T-helper 1 cell treated with Interleukin-12 subunit alpha and Interleukin-12 subunit beta and Interleukin-4 antibody, amounts not matched to agents 30 μg/mL and 1 μg/mL, for 36 hours (primary cell): Measurements from ENCODE around the gene AIF1L.
A peak's percentile ranks its signal among the peaks of the same experiment; 100 is the strongest.

Source experiments
- H3K27ac Mint-ChIP-seq: one replicate; pipeline ENCODE4 v1.8.0; 2021; ENCODE audit warnings: mild to moderate bottlenecking, mixed read lengths
- H3K27me3 Mint-ChIP-seq: one replicate; pipeline ENCODE4 v1.8.0; 2021; ENCODE audit warnings: low read depth, mixed read lengths
- H3K36me3 Mint-ChIP-seq: one replicate; pipeline ENCODE4 v1.8.0; 2021; ENCODE audit warnings: low read depth, mixed read lengths
- H3K4me1 Mint-ChIP-seq: one replicate; pipeline ENCODE4 v1.8.0; 2021; ENCODE audit warnings: low read depth, mixed read lengths
- H3K4me3 Mint-ChIP-seq: one replicate; pipeline ENCODE4 v1.8.0; 2021; ENCODE audit warnings: mild to moderate bottlenecking, moderate library complexity, mixed read lengths
- H3K9me3 Mint-ChIP-seq: one replicate; pipeline ENCODE4 v1.8.0; 2021; ENCODE audit warnings: mixed read lengths

The AIF1L gene

DNA sequence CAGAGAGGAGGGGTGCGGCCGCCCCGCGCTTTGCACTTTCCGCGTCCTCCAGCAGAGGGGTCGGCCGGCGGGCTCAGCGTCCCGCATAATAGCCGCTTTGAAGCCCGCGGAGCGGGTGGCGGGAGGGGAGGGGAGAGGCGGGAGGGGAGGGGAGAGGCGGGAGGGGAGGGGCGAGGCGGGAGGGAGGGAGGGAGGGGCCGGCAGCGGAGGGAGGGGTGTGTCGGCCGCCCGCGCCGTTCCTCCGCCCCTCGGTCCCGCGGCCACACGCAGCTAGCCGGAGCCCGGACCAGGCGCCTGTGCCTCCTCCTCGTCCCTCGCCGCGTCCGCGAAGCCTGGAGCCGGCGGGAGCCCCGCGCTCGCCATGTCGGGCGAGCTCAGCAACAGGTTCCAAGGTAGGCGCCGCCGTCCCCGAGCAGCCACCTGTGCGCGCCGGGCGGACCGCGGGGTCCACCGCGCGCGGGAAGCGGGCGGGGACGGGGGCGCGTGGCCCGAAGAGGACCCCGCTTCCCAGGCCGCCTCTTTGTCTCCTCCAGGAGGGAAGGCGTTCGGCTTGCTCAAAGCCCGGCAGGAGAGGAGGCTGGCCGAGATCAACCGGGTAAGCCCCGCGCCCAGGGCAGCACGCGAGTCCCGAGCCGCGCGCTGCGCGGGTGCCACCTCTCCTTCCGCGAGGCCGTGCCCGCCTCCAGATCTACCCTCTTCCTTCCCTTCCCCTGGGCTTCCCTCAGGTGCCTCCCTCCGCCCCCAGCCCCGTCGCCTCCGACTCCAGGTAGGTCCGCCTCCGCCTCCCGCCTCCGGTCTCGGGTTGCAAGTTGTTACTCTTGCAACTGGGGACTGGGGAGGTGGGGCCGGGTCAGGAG, at the start of gene AIF1L:
AIF1L (plus strand) TSS at position 263 of the 857 bp plus-strand sequence; CDS start at position 362, 99 bp downstream.
- Mint-ChIP-seq H3K36me3 (no peaks in the 10 kb centered on the region), H3K9me3 (no peaks in the 10 kb centered on the region), H3K27me3 (peaks cover 39% of the 10 kb centered on the region), H3K4me1 (peaks cover 4% of the 10 kb centered on the region), H3K27ac (no peak within 1 kb of the TSS), H3K4me3 (peak within 1 kb of the TSS; percentile 68)

DNA sequence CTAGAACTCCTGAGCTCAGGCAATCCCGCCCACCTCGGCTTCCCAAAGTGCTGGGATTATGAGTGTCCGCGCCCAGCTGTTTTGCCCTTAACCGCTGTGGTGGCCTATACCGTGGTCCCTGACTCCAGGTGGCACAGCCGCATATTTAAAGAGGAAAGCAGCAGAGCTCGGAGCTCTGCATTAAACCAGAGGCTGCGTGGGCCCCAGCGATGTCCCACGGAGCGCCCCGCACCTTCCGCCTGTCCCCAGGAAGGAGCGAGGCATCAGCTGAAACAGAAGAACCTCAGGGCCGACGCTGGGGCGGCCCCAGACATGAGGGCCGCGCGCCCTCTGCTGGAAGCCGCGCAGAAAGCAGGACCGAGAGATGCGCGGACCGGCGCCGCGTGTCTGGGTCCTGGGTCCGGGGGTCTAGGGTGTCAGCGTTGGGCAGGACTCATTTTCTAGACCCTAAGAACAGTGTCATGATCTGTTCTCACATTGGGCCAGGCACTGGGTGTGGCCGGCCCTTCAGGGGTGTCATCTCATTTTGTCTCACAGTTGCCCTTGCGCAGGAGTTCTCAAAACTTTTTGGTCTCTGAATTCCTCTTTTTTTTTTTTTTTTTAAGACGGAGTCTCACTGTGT, 49.6 kb upstream of the AIF1L start:
- no peak overlapping the region for H3K4me3 Mint-ChIP-seq

DNA sequence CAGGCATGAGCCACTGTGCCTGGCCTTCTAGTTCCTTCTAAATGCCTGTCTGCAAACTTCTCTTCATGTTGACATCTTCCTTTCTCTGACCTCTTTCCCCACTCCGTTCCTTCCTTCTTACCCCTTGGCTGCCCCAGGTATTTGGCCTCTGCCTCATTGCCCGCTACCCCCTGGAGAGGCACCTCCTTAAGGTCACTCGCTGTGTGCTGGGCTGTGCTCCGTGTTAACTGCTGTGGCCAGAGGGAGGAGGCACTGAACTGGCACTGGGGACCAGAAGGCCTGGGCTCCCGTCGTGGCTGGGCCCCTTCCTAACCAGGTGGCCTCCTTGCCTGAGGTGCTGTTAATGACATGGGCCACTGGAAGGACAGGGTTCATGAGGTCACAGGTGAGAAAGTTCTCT, 48.0 kb upstream of the AIF1L start:
- no peaks in the 10 kb centered on the region for H3K4me1 Mint-ChIP-seq
- H3K9me3 Mint-ChIP-seq: no peaks in the 10 kb centered on the region
- H3K36me3 Mint-ChIP-seq: no peaks in the 10 kb centered on the region

More for the DNA sequence above, 49.6 kb upstream of the AIF1L start:
- H3K9me3 Mint-ChIP-seq: no peaks in the 10 kb centered on the region
- no peaks in the 10 kb centered on the region for H3K36me3 Mint-ChIP-seq
- no peaks in the 10 kb centered on the region for H3K4me1 Mint-ChIP-seq
- H3K27ac Mint-ChIP-seq: no peak overlapping the region
- H3K27me3 Mint-ChIP-seq: peaks cover 4% of the 10 kb centered on the region

DNA sequence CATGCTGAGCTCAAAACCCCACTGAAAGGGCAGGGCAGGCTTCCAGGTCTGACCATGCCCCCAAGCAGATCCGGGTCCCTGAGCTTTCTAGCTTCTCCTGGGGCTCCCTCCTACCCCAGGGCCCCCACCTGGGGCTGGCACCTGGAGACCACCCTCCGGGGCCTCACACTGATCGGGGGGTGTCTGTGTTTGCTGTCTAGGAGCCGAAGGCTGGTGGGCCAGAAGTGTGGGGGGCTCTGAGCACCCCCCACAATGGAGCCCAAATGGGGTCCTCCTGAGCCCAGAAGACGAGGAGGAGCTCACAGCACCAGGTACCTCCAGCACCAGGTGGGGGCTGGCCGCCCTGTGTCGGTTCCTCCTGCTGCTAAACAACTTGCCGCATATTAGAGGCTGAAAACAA, 47.5 kb upstream of the AIF1L start:
- H3K4me3 Mint-ChIP-seq: no peak overlapping the region
- H3K27me3 Mint-ChIP-seq: peaks cover 4% of the 10 kb centered on the region
- H3K36me3 Mint-ChIP-seq: no peaks in the 10 kb centered on the region
- no peaks in the 10 kb centered on the region for H3K4me1 Mint-ChIP-seq
- no peaks in the 10 kb centered on the region for H3K9me3 Mint-ChIP-seq
- no peak overlapping the region for H3K27ac Mint-ChIP-seq

More for the DNA sequence above, 48.0 kb upstream of the AIF1L start:
- Mint-ChIP-seq H3K4me3 (no peak overlapping the region), H3K27me3 (peaks cover 4% of the 10 kb centered on the region), H3K27ac (no peak overlapping the region)

DNA sequence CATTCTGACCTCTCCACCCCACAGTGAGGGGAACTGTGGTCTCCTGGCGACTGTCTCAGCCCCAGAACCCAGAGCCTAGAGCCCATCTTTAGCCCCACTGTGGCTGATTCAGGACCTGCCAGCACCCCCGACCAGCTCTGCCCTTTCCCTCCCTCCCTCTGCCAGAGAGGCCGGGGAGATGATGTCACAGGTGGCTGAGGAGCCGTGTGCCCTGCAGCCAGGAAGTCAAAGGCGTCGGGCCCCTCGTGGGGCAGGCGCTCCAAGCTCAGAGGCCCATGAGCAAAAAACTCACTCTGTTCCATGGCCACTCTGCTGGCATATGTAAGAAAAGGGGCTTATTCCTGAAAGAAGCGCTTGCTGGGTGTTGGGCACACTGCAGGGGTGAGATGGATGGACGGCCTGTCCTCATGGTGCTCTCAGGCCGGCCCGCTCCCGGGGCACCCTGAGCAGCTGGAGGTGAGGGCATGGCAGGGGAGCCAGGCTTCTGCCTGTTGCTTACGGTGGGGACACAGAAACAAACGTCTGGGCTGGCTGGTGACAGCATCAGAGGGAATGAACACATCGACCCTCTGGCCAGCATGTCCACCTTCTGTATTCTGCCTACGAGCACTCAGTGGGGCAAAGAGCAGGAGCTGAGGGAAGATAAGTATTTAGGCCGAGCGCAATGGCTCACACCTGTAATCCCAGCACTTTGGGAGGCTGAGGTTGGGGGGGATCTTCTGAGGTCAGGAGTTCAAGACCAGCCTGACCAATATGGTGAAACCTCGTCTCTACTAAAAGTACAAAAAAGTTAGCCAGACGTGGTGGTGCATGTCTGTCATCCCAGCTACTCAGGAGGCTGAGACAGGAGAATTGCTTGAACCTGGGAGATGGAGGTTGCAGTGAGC, 46.3 kb upstream of the AIF1L start:
- H3K36me3 Mint-ChIP-seq: no peaks in the 10 kb centered on the region
- H3K4me1 Mint-ChIP-seq: no peaks in the 10 kb centered on the region
- no peak overlapping the region for H3K4me3 Mint-ChIP-seq
- H3K9me3 Mint-ChIP-seq: no peaks in the 10 kb centered on the region
- H3K27me3 Mint-ChIP-seq: peaks cover 4% of the 10 kb centered on the region
- no peak overlapping the region for H3K27ac Mint-ChIP-seq

DNA sequence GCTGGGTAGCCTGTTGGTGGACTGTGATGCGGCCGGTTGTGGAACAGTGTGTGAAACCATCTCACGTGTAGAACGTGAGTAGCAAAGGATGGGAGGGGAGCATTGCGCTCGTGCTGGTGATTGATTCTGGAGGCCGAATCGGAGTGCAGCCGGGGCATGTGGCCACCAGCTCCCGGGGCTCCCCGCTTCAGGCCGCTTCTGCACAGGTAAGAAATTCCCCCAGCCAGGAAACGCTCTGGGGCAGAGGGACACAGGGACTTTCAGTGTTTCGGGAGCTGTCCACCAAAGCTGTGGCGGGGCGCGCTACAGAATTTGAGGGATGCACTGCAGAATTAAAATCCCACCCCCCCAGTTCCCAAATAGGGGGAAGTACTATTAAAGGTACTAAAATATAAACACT, 45.5 kb upstream of the AIF1L start:
- Mint-ChIP-seq H3K27ac (no peak overlapping the region), H3K27me3 (peaks cover 4% of the 10 kb centered on the region), H3K36me3 (no peaks in the 10 kb centered on the region), H3K4me3 (no peak overlapping the region), H3K9me3 (no peaks in the 10 kb centered on the region), H3K4me1 (no peaks in the 10 kb centered on the region)

DNA sequence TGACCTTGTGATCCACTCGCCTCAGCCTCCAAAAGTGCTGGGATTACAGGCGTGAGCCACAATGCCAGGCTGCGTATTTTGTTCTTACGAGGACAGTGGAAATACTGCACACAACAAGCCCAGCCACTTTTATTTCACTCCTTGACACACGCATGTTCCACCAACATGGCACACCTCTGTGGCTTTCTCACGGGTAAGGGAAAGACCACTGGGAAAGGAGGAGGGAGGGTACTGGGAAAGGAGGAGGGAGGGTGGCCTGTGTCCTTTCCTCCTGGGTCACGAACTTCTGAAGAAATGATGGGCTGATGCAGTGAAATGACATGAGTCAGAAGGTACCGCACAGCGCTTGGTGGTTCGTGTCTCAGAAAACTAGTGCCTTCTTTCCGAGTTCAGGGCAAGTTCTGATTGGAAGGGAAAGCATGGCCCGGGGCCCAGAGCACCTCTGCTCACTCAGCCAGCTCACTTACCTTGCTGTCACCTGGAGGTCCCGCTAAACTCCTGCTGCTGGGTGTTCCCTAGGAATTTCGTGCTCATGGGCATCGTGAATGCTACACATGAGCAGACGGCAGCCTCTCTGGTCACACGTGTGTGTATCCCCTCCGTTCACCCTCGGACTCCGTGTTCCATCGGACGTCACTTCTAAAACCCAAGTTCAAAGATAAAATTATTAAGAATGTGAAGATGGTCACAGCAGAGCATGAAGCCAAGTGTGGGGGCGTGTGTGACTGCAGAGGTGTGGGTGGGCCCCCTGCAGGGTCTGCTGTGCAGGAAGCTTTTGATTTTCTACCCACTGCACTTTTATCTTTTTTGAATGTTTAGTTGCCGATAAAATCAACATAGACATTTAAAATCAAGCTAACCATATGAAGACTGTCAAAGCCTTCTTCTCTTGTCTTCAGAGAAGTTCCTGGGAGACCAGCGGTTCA, 44.5 kb upstream of the AIF1L start:
- H3K9me3 Mint-ChIP-seq: no peaks in the 10 kb centered on the region
- H3K27ac Mint-ChIP-seq: no peak overlapping the region
- H3K4me1 Mint-ChIP-seq: no peaks in the 10 kb centered on the region
- H3K36me3 Mint-ChIP-seq: no peaks in the 10 kb centered on the region
- H3K4me3 Mint-ChIP-seq: no peak overlapping the region
- H3K27me3 Mint-ChIP-seq: peaks cover 4% of the 10 kb centered on the region

DNA sequence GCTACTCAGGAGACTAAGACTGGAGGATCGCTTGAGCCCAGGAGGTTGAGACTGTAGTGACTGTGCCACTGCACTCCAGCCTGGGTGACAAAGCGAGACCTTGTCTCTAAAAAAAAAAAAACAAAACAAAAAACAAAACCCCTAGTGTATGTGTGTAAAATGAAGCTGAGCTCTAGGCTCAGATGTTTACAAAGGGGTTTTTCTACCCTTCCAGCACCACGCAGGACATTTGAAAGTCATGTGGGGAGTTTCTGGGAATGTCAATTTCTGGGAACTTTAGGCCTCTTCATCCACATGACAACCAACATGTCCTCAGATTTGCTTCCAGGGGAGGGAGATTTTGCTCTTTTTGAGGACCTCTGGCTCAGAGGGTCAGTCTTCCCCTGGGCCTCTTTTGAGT, 42.4 kb upstream of the AIF1L start:
- Mint-ChIP-seq H3K4me3 (no peak overlapping the region), H3K4me1 (no peaks in the 10 kb centered on the region), H3K27ac (no peak overlapping the region), H3K27me3 (no peaks in the 10 kb centered on the region), H3K9me3 (no peaks in the 10 kb centered on the region), H3K36me3 (no peaks in the 10 kb centered on the region)

DNA sequence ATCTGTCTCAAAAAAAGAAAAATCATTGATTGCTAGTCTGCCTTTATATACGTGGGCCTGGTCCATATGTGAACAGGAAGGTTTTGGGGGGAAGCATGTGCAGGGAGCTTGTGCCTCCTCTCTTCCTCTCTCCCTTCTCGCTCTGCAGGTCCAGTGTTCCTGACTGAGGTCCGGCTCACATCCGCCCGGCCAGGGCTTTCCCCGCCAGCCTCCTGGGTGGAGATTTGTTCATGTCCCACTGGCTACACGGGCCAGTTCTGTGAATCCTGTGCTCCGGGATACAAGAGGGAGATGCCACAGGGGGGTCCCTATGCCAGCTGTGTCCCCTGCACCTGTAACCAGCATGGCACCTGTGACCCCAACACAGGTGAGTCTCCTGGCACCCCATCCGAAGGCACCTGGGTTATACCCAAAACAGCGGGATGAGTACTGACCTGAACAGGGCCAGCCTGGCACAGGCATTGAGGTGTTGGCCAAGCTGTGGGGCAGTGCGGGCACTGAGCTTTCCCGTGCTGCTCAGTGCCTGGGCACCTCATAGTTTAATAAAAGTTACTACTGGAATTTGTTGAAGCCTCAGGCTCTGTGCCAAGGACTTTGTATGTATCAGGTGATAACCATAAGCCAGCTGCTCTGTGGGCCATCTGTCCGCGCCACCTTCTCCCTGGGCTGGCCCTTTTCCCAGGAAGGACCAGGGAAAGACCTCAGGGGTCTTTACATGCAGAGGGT, 39.4 kb upstream of the AIF1L start:
- Mint-ChIP-seq H3K4me1 (no peaks in the 10 kb centered on the region), H3K9me3 (no peaks in the 10 kb centered on the region), H3K4me3 (no peak overlapping the region), H3K27ac (no peak overlapping the region), H3K27me3 (no peaks in the 10 kb centered on the region), H3K36me3 (no peaks in the 10 kb centered on the region)

DNA sequence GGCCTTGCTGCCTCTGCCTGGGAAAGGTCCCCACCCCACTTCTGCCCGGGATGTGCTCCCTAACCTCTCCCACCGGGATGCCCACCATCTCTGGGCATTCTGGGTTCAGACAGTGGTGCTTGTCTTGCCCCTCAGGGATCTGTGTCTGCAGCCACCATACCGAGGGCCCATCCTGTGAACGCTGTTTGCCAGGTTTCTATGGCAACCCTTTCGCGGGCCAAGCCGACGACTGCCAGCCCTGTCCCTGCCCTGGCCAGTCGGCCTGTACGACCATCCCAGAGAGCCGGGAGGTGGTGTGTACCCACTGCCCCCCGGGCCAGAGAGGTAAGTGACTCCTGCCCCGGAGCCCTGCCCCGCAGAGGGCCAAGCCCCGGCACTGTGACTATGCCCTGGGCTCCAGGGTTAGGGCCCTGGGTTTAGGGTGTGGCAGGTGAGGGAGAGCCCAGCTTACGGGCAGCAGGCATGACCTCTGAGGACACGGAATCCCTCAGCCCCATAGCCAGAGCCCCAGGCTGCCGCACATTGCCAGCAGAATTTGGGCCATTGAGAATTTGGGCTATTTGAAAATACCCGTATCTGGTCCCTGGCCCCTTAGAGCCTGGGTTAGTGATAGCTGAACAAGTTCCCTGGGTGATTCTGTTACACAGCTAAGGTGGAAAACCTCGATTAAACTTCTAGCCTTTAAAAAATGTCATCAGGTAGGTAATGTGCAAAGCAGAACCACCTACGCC, 35.3 kb upstream of the AIF1L start:
- Mint-ChIP-seq H3K36me3 (no peaks in the 10 kb centered on the region), H3K4me1 (no peaks in the 10 kb centered on the region), H3K27ac (no peak overlapping the region), H3K27me3 (no peaks in the 10 kb centered on the region), H3K4me3 (no peak overlapping the region), H3K9me3 (no peaks in the 10 kb centered on the region)

DNA sequence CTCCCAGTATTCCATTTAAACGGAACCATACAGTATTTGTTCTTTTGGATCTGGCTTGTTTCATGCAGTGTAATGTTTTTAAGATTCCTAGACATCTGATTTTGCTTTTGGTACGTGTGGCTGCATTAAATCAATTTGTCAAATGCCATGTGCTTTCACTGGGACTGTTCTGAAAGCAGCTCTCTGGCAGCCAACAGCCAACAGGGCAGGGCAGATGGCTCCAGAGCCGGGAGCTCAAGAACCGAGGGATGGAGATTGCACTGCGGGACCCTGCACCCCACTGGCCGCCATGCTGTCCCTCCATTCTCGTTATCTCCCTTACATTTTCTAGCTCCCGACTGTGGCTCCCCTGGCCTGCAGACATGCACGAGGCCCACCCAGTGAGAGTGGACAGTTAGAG, 33.4 kb upstream of the AIF1L start:
- H3K4me1 Mint-ChIP-seq: no peaks in the 10 kb centered on the region
- H3K9me3 Mint-ChIP-seq: no peaks in the 10 kb centered on the region
- no peaks in the 10 kb centered on the region for H3K36me3 Mint-ChIP-seq
- H3K27me3 Mint-ChIP-seq: no peaks in the 10 kb centered on the region
- H3K27ac Mint-ChIP-seq: no peak overlapping the region
- no peak overlapping the region for H3K4me3 Mint-ChIP-seq

DNA sequence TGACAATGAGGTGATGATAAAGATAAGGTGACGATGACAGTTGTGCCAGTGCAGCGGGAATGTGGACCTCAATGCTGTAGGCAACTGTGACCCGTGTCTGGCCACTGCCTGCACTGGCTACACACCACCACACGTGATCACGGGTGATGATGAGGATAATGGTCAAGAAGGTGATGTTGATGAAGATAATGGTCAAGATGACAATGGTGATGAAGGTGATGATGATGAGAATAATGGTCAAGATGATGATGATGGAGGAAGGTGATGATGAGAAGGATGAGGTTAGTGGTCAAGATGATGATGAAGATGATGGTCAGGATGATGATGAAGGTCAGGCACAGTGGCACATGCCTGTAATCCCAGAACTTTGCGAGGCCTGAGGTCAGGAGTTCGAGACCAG, 30.7 kb upstream of the AIF1L start:
- Mint-ChIP-seq H3K27ac (no peak overlapping the region), H3K4me3 (no peak overlapping the region), H3K27me3 (no peaks in the 10 kb centered on the region), H3K4me1 (no peaks in the 10 kb centered on the region), H3K36me3 (no peaks in the 10 kb centered on the region), H3K9me3 (no peaks in the 10 kb centered on the region)

DNA sequence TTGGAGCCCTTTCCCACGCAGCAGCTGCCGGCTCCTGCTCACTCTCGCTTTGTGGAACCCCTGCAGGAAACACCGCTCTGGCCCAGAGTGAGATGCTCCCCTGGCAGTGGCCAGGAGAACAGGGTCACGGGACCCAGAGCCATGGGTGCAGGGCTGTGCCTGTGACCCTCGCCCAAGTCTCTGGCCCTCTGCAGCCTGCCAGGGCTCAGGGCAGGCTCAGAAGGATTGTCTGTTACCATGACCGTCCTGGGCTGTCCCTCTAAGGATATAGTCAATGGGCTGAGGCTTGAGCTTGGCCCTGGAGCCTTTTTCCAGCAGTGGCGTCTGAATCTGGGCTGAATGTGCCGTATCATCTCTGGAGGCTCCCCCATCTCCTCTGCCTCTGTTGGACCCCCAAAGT, 28.7 kb upstream of the AIF1L start:
- Mint-ChIP-seq H3K36me3 (no peaks in the 10 kb centered on the region), H3K27me3 (no peaks in the 10 kb centered on the region), H3K4me1 (no peaks in the 10 kb centered on the region), H3K4me3 (no peak overlapping the region), H3K9me3 (no peaks in the 10 kb centered on the region), H3K27ac (no peak overlapping the region)
